Stimulated activated CD4-positive, alpha-beta T cell treated with anti-CD3 and anti-CD28 coated beads, Interleukin-1b, Interleukin-23, amount 100 ng/mL, for 24 hours (primary cell): Measurements from ENCODE around the gene SOX13.
"Not testable (repeated sequence)": the region's sequence is repeated elsewhere in the genome, so short reads cannot be mapped to it uniquely, and the experiment has no call there.

Experiments
- DNase-seq, 4 experiments: peaks; one replicate each; pipeline ENCODE4 v3.0.0-alpha.2; 2020; ENCODE audit warnings: low read depth in 4 of 4, low spot score in 1 of 4

Gene SOX13

DNA sequence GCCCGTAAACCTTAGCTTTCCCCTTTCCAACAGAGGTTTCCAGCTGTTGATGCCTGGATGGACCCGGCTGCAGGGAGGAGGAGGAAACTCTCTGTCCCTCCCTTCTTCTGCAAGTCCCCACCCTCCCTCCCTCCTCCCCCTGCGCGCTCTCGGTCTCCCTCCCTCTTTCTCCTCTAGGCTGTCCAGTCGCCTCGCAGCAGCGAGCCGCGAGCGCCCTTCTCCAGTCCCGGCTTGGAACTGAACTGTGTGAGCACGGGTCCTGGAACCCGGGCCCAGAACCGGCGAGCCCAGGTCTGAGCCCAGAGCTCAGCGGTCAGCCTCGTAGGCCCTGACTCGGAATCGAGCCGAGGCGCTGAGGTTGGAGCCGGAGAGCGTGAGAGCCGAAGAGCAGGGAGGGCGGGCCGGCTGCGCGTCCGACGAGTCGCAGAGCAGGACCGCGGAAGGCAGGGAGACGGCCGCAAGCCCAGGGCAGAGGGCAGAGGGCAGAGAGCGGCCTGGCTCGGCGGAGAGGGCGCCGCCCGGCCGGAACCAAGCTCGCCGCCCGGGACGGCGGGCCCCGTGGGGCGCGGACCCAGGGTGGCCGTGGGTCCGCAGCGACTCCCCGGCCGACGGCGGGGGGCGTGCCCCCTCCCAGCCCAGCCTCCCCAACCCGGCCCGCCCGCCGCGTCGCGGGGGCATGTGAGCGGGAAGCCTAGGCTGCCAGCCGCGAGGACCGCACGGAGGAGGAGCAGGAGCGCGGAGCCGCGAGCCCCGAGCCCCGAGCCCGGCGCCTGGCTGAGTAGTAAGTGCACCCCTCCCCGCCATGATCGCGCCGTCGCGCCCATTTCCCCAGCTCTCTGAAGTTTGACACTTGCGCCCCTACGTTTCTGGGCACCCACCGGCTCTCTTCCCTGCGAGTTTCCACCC lies at the start of gene SOX13:
SOX13 (plus strand) TSS at position 185 of the 906 bp plus-strand sequence. CDS start 39,801 bp downstream, outside the sequence.
- DNase-seq, result no peak

DNA sequence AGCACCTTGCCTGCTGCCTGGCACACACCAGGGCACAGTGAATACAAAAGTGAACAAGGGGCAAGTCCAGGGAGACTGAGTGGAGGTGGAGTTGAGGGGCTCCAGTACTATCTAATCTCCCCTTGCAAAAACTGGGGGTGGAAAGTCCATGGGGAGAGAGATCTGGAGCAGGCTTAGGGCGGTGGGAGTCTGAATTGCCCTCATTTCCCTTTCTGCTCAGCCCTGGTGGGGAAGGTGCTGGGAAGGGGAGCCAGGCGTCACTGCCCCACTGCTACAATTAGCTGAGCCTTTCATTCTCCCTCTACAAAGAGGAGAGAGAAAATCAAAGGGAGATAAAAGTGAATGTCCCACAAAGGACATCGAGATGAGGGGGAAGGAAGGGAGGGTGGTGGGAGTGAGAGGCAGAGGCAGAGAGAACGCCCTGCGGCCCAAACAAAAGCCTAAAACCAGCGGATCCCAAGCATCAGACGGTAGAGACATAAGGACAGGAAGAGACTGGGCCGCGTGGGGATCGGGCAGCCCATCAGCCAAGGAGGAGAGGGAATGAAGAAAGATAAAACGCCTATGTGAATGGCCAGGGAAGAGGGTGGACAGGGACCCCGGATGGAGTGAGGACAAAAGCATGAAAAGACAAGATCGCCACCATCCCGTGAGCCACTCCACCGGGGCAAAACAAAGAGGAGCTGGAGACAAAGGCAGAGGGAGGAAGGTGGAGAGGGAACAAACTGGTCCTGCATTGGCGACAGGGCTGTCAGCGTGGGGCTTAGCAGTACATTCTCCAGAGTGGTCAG lies 46.8 kb upstream of the SOX13 start:
- DNase-seq, result no peak

DNA sequence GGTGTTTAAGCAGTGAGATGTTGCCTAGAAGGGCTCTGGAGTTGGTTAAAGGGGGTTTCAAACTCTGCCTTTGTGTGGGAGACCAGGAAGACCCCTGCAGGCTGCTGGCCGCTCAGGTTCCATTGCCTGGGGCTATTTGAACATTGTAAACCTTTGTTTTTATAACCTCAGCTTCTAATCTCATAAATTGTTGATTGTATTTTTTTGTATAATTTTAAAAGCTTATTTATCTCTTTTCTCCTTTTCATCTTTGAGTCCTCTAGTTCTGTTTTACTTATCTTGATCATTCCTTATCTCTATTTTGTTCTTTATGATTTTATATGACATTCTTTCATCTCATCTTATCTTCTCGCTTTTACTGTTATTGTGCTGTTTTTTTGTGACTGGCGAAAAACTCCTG lies 45.5 kb upstream of the SOX13 start:
- no peak for DNase-seq

DNA sequence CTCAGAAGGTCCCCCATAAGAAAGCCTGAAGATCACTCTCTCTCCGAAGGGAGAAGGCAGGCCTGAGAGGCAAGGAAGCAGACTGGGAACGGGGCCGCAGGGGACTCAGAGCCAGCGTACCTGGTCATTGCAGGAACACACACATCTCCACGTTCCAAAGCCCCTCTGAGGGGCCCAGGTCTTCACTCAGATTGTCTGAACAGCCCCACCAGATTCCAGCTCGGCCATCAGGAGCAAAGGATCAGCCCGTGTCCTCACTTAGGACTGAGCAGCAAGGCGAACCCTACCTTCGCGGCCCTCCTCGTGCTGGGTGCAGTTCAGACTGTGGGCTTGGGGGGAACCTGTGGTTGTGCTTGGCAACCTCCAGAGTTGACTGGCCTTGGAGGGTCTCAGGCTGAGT lies 43.9 kb upstream of the SOX13 start:
- no peak for DNase-seq

DNA sequence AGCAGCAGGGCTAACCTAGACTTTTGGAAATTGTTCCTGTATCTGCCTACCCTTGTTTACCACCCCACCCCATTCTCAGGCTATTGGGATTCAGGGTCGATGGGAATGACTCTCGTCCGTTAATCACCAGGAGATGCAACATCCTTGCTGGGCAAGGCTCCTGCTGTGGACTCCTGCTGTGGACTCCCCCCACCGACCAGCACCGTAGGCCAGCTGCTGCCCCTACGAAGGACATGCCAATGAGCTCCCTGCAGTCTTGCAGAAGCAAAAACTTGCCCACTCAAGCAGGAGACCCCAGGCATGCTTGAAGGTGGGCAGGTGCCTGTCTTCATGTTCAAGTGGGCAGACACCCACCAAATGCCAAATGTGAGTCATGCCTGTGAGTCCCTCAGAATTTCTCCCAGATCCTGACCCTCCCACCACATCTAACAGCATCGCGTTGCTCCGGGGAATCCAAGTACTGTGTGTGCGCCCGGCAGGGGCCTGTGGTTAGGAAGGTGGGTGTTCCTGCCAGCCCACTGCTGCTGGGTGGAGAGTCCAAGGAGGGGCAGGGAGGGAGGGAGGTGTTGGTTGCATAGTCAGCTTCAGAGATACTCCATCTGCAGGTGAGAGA lies 41.7 kb upstream of the SOX13 start:
- DNase-seq, result no peak

DNA sequence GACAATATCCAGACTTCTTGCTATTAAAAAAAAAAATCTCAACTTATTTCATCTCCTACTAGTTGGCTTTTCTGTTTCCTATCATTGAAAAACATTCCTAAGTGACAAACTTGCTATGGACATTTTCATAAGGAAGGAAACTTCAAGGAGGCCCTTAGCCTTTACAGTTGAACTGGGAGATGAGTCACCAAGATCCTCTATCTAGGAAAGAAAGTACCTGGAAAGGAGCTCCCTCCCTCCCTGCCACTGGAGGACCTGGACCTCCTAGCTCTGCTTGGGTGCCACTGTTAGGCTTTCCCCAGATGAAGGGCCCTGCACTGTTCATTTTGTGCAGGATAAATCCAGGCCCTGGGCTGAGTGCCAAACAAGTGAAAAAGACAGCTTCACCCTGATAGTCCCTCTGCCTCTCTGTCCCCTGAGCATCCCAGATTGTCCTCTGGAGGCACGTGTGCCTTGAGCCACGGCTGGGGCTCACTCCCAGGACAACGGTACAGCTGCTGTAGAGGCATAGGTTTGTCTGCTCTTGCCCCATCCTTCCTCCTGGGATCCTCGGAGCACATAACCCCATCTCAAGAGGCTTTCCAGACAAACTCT lies 40.2 kb upstream of the SOX13 start:
- no peak for DNase-seq

DNA sequence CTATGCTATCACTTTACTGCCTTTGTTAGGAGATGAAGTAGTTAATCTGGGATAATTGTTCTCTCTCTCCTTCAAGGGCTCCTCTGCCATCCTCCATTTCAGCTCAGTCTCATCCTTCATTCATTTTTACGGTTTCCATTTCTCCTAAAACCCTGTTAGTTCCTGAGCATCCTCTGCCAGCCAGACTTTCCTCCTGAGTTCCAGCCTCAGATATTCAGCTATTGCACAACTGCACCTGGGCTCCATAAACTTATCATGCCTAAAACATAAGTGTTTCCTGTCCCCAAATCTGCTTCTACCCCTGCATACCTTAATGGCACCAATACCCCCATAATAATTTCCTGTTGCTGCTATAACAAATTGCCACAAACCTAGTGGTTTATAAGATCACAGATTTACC lies 39.6 kb upstream of the SOX13 start:
- DNase-seq, result no peak

DNA sequence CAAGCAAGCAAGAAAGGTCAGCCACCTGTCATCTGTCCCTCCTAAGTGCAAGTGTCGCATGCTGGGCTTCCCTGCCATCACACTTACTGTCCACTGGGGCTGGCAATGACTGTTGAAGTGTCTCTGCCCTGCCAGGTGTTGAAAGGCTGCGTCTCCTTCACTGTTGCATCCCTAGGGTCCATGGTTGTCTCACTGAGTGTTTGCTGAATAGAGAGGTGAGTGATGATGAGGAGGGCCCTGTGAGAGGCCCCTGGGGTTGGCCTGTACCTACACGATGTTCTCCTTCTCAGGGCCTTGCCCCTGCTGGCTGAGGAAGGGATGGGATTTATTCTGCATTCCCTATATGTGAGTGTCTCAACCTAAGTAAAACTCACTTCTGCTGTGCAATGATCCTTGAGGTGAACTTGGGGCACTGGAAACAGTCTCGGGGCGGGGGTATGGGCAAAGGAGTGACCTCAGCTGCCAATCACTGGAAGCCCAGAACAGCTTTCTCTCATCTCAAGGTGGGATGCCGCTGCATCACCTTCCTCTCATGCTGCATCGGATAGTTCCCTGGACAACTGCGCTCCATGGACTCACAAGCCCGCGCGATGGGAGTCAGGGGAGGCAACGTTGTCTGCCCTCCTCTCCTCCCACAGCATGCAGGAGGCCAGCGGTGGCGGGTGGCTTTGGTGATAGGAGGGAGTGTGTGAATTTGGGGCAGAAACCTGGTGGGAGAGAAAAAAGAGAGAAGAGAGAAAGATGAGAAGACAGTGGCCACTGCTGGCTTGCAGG lies 35.8 kb upstream of the SOX13 start:
- DNase-seq, result no peak

DNA sequence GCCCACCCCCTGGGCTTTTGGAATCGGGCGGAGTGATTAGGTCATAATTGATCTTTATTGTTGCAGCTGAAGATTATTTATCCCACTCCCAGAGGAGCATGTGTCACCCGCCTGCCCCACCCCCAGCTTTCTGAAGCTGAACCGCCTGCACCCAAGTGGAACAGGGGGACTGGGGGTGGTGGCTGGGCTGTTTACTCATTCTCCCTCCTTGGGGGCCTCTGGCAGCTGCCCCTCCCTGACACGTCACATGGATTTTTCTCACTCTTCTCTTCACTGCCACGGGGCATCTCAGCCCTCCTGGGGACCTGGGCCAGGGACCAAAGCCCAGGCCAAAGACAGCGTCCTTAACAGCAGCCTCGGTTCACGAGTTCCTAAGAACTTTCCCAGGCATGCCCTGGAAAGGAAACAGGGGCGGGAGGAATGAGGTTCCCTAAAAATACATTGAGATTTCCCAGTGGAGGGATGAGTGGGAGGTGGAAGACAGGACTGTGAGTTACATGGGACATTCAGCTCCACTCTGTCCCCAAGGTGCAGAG lies 31.6 kb upstream of the SOX13 start:
- DNase-seq, result no peak

DNA sequence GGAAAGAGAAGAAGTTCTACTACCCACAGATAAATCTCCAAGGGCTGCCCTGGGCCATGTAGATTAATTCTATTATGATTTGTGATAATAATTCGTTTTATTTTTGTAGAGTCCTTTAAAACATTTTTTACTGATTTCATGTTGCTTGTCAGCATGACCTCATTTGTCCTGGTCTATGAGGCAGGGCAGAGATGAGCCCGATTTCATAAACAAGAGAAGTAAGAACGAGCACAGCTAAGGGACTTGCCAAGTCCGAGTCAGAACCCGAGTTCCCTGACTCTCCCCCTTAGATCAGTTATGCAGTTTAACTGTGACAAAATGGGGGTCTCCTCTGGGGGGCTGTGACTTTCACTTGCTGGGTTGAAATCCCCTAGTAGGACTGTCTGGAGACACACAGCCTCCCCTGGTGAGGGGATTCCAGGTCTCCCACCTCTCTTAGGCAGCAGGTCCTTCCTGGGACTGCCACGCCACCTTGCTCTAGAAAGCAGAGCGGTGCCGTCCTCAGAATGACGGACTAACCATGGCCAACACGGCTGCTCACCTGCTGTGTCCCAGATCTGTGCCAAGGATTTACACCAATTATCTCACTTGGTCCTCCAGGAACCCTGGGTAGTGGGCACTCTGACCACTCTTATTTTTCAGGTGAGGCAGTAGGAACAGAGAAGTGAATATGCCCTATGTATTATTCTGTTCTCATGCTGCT lies 31.0 kb upstream of the SOX13 start:
- no peak for DNase-seq

DNA sequence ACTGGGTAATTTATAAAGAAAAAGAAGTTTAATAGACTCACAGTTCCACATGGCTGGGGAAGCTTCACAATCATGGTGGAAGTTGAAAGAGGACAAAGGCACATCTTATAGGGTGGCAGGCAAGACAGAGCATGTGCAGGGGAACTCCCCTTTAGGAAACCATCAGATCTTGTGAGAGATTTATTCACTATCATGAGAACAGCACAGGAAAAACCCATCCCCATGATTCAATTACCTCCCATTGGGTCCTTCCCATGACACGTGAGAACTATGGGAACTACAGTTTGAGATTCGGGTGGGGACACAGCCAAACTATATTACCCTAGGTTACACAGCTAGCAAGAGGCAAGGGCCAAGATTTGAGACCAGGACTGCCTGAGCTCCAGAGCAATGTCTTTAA lies 30.4 kb upstream of the SOX13 start:
- DNase-seq, result no peak

DNA sequence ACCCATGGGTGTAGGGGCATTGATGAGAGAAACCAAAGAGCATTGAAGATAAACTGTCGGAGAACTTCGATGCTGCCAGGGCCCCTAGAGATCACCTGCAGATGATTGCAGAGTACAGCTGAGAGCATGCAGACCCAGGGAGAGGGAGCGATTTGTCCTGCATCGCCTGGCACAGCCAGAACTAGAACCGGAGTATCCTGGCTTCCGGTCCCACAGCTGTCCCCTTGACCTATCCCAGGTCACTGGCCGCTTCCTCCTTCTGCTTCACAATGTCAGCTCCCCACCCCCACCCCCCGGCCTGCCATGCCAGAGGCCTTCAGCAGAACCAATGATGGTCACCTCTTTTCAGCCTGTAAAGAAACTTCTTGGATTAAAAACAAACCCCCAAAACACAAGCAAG lies 29.2 kb upstream of the SOX13 start:
- no peak for DNase-seq

DNA sequence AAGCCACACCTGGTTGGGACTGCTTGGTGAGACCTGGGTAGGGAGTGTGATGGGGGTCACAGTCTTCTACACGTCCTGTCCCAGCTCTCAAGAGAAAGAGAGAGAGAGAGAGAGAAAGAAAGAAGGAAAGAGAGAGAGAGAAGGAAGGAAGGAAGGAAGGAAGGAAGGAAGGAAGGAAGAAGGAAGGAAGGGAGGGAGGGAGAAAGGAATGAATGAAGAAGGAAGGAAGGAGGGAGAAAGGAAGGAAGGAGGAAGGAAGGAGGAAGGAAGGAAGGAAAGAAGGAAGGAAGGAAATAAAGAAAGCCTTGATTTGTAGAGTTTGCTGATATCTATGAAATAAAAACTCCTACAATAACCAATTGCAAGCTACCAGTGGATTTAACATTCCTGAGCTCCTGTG lies 28.5 kb upstream of the SOX13 start:
- no peak for DNase-seq

DNA sequence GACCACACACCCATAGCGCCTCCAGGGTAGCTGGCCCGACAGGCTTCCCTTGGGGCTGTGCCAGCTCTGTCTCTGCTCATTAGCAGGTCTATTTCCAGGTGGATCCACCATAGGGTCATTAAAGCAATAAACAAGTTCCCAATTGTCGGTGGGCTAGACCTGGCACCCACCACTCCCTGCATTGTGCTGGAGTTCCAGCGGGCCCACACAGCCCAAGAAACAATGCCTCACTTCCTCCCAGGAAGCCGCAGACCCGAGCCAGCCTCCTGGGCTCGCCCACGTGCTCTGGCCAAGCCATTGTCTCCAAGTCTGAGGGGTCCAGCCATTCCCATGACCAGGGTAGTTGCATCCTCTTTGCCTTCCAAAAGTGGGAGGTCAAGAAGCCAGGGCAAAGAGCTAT lies 27.5 kb upstream of the SOX13 start:
- no peak for DNase-seq

DNA sequence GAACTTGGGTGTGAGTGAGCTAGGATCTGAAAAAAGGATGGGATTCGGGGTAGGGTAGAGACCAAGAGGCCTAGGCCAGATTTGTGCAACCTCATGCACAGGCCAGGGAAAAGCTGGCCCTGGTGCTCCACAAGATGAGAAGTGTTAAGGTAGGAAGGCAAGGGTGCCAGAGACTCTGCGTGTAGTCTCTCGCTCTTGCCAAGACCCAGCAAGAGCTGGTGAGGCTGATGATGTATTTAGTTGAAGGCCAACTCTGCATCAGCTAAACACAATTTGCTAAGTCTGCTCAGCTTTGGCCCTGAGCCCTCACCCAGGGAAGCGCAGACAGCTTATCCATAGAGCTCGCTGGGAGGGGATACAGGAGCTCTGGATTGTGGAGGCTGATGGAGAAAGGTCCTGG lies 26.6 kb upstream of the SOX13 start:
- no peak for DNase-seq

DNA sequence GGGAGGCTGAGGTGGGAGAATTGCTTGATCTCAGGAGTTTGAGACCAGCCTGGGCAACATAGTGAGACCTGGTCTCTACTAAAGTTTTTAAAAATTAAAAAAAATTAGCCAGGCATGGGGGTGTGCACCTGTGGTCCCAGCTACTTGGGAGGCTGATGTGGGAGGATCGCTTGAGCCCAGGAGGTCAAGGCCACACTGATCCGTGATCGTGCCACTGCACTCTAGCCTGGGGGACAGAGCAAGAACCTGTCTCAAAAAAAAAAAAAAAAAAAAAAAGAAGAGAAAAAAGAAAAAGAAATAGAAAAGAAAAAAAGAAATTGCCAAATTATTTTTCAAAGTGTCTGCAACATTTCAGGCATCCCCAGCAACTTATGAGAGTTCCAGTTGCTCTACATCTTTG lies 24.1 kb upstream of the SOX13 start:
- not testable (repeated sequence) for DNase-seq

DNA sequence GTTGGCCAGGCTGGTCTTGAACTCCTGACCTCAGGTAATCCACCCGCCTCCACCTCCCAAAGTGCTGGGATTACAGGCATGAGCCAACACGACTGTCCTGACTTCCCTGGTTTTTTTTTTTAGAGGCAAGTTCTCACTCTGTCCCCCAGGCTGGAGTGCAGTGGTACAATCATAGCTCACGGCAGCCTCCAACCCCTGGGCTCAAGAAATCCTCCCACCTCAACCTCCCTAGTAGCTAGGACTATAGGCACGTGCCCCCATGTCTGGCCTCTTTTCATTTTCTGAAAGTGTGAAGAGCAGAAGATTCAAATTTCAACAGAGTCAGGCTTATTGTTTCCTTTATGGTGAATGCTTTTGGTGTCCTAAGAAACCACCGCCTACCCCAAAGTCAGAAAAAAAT lies 21.7 kb upstream of the SOX13 start:
- DNase-seq, result no peak

DNA sequence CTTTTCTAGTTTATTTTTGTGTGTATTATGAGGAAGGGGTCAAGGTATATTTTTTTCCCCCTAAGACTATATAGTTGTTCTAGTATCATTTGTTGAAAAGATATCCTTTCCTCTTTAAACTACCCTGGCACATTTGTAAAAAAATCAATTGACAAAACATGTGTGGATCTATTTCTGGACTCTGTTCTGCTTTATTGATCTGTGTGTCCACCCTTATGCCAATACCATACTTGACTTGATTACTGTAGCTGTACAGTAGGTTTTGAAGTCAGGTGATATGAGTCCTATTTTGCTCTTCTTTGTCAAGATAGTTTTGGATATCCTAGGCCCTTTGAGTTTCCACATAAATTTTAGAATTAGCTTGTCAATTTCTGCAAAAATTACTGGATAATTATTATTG lies 21.2 kb upstream of the SOX13 start:
- no peak for DNase-seq

DNA sequence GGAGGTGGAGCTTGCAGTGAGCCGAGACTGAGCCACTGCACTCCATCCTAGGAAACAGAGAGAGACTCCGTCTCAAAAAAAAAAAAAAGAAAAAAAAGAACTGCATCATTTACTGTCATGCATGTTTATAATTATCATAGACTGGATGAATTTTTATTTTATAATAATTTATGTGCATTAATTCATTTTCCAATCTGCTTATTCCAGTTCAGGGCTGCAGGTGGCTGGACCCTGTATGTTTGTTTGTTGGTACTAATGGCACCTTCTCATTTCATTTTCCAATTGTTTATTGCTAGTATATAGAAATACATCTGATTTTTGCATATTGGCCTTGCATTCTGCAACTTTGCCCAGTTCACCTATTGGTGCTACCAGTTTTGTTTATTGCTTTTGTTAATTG lies 19.0 kb upstream of the SOX13 start:
- DNase-seq, result no peak

DNA sequence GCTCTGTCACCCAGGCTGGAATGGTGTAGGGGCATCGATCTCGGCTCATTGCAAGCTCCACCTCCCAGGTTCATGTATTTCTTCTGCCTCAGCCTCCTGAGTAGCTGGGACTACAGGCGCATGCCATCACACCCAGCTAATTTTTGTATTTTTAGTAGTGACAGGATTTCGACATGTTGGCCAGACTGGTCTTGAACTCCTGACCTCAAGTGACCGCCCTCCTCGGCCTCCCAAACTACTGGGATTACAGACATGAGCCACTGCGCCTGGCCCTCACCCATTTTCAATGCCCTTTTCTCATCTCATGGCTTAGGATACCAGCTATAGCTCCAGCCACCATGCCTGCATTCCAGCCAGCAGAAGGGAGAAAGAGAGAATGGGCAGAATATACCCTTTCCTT lies 12.9 kb upstream of the SOX13 start:
- no peak for DNase-seq
